ENCODE data around the gene USP11.
A peak's percentile ranks its signal among the peaks of the same experiment; 100 is the strongest.

The USP11 gene

DNA sequence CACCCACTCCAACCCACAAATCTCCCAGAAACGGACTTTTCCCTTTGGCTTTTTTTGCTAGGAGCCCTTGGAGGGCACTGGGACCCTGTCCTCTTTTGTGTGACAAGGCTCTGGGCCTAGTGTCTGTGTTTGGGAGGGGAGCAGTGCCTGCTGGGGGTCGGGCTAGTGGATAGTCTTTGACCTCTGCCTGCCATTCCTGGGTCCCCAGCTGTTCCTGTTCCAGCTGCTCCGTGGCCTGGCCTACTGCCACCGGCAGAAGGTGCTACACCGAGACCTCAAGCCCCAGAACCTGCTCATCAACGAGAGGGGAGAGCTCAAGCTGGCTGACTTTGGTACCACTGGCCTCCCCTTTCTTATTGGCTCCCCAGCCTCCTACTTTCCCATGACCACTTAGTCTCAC is 6.7 kb upstream of the USP11 start:
- no peak for DNase-seq

DNA sequence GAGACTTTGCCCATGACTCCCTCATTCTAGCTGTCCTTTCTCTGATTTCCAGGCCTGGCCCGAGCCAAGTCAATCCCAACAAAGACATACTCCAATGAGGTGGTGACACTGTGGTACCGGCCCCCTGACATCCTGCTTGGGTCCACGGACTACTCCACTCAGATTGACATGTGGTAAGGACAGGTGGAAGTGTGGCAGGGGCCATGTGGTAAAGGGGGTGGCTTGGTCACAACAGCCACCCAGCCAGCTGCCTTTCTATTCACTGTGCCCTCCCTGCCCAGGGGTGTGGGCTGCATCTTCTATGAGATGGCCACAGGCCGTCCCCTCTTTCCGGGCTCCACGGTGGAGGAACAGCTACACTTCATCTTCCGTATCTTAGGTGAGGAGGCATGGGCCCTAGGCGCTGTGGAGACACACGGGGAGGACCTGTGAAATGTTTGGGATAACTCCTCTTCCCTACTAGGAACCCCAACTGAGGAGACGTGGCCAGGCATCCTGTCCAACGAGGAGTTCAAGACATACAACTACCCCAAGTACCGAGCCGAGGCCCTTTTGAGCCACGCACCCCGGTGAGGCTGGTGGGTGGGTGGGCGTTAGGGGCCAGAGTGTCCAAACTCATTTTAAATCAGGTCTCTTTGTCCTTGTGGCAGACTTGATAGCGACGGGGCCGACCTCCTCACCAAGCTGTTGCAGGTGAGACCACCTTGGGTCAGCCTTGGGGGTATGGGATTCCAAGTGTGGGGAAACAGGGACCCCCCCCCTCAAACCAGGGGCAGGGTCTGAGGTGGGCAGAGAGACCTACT is 6.1 kb upstream of the USP11 start:
- no peak for DNase-seq

DNA sequence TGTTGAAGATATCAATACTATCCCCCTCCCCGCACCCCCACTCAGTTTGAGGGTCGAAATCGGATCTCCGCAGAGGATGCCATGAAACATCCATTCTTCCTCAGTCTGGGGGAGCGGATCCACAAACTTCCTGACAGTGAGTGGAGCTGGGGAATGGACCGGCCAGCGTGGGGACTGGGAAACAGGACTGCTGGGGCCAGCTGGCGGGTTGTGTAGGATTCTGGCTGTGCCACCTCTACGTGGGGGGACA is 5.5 kb upstream of the USP11 start:
- DNase-seq = no peak

DNA sequence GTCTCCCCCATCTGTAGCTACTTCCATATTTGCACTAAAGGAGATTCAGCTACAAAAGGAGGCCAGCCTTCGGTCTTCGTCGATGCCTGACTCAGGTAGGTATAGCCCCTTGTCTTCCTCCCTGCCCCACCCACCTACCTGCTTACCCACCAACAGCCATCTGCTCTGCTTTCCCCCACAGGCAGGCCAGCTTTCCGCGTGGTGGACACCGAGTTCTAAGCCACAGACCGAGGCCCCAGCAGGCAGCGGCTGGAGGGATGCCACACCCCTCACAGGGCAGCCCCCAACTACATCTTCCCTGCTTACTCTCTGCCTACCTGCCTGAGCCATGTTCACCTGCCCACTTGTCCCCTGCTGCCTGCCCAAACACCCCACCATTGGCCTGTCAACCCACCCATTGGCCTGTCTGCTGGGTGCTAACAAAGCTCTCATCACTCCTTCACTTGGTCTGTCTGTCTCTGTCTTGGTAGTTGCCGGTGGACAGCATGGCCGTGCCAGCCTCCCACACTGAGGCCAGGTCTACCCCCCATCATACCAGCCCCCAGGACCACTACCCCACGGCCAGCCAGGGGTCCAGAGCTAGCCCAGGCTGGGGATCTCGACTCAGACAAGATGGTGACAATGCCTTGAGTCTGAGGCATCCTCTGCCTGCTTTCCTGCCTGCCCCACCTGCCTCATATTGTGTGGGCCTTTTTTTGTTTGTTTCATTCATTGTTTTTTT is 4.1 kb upstream of the USP11 start:
- no peak for DNase-seq

DNA sequence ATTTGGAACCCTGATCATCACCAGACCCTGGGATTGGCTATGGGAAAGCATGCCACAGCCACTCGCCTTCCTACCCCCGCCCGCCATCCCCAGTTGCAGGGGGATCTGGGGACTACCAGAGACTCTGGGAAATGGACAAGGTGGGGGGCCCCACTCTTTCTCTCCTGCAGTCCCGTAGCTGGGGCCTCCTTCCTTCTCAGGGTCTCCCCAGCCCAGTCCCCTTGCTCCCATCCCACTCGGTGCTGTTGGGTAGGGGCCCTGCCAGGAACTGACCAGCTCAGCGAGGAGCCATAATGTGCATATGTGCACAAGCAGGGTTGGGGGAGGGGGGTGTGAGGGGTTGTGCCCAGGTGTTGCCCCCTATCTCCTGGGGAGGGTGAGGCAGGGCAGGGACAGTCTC is 3.4 kb upstream of the USP11 start:
- DNase-seq = no peak

DNA sequence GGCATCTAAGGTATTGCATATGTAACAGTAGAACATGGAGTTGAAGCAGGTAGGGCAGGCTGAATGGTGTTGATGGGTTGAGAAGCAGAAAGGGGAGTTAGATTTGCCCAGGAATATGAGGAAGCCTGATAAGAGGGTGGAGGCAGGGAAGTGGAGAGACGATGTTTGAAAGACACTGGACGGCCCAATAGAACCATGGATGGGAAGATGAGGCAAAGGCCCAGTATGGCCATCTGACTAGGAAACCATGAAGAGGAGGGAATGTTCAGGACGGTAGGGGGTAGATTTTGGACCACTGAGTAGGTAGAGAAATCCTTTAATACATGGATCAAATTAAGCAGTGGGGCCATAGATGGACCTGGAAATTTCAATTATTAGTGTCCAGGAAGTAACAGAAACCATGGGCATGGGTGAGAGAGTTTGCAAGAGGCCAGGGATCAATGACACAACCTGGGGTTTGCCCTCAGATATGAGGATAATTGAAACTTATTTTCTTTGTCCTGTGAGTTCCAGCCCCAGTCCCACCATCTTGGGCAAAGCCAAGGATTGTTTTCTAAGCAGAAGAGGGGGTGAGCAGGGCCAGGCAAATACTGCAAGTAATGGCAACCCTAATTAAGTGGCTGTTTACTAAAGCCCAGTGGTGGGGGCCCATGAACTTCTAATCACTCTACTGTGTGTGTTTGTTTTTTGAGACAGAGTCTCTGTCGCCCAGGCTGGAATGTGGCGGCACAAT is 2.5 kb upstream of the USP11 start:
- DNase-seq = no peak

DNA sequence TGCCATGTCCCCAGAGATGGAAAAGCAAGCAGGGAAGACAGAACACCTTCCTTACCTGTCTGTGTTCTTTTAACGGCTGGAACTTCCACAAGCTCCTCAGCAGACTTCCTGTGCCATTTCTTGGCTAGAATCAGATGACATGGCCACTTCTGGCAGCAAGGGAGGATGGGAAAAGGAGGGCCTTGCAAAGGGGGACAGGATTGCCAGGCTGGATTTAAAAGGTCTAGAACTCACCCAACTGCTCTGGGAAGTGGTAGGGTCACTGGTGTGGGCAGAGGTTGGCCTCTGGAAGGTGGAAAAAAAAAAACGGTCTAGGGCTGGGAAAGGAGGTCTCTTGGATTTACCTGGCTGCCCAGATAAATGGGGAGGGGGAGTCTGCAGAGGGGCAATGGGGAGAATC is 1.6 kb upstream of the USP11 start:
- no peak for DNase-seq

DNA sequence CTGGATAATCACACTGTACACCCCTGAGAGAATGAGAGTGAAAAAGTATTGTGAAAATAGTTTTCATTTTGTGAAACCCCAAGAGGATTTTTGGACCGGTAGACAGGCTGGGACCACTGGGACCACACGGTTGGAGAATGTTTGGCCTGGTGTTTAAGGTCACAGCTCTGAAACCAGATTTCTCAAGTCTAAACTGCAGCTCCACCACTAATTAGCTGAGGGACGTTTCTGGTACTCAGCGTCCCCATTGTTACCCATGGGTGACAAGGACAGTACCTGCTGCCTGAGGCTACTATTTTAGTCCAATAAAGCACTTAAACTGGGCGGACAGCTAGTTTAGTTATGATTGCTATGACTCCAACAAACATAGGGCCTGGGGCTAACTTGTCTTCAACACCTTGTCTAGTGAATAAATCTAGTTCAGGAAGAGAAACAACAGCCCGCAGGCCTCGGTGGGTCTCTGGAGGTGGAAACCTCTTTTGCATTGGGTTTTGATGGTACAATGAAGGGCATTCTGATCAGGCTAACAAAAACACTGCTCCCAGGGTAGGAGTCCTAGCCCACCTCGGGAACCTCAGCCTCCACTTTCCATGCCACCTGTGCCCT is 509 bp upstream of the USP11 start:
- no peak for DNase-seq

DNA sequence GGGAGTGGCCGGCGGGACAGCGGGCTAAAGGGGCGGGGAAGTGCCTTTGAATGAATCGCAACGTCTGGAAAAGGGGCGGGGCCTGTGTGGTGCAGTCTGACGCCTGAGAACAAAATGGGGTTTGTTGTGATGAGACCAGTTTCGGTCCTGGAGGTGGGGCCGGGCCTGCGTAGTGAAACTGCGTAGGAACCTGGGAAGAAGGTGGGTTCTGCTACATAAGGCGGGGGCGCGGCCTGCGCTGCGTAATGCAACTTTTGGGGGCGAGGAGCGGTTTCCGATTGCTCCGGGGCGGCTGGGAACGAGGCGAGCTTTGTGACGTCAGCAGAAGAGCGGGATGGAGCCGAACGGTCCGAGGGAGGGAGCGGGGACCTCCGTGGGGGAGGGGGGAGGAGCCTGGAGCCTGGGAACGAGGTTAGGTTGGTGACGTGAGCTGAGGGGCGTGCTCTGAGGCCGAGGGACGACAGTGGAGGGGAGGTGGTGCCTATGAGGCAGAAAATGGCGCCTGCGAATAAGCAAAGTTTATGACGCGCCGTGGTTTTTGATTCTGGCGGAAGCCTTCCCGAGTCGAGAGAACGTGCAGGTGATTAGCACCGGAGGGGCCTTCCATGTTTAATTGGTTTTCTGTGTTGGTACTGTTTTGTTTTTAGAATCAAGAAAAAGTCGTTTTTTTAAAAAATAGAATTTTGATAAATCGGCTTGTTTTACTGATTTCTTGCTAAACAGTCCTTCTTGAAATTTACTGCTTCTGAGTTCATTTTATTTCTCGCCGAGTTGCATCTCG is 714 bp downstream of the USP11 start:
- peak; percentile 54 to 60 for DNase-seq

DNA sequence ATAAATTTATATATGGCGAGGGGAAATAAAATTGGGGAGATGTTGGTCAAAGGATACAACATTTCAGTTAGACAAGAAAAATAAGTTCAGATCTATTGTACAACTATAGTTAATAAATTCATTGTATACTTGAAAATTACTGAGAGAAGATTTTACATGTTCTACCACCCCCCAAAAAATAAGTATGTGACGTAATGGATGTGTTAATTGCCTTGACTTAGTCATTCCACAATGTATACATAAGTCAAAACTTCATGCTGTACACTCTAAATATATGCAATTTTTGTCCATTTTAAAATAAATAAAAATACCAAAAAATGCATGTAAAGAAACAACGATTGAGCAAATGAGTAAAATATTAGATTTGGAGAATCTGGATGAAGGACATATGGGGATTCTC is 1.8 kb downstream of the USP11 start:
- DNase-seq = no peak

DNA sequence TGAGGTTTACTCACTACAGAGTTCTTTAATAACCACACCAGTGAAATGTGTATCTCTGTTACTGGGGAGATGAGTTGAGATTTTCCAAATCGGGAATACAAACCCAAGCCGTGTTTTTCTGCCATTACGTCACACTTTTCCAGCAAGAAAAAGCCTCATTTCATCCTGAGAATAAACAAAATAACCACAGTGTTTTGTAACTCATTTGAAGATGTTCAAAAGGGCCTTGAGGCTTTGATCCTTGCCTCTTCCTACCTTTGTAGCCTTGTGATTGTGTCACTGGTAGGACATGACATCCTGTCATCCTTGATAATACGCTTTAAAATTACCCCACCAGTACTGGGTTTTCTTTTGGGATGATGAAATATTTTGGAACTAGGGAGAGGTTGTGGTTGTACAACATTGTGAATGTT is 2.9 kb downstream of the USP11 start:
- no peak for DNase-seq

DNA sequence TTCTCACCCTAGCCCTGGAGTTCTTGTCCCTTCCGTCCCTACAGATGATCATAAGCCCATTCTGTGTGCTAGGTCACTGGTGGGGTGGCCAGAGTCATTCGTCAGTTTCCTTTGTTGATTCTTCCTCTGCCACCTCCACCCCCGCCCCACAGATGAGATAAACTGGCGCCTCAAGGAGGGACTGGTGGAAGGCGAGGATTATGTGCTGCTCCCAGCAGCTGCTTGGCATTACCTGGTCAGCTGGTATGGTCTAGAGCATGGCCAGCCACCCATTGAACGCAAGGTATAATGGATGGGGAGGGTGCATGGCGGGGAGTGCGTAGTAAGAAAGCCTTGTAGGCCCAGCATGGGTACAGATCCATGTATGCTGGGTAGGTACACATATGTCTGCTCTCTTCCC is 6.4 kb downstream of the USP11 start:
- DNase-seq = no peak

DNA sequence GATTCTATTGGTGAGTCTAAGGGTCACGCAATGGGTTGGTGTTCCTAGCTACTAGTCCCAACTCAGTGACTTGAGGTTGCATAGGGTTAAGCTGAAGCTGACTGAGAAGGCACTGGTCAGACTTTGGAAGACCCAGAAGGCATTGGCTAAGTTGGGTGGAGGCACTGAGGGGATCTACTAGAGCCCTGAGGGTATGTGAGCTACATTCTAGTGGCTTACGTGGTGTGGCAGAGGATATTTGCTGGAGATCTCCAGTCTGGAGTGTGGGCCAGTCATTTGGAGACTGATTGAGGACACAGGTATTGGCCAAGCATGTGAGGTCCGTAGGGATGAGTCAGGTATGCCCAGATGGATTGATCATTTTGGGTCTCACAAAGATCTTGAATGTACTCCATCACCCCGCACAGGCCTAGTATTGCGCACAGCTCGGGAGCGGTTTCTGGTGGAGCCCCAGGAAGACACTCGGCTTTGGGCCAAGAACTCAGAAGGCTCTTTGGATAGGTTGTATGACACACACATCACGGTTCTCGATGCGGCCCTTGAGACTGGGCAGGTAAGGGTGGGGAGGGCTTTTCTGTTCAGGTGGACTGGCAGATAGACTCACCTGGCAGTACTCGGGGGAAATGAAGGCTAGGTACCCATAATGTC is 7.2 kb downstream of the USP11 start:
- DNase-seq = no peak

DNA sequence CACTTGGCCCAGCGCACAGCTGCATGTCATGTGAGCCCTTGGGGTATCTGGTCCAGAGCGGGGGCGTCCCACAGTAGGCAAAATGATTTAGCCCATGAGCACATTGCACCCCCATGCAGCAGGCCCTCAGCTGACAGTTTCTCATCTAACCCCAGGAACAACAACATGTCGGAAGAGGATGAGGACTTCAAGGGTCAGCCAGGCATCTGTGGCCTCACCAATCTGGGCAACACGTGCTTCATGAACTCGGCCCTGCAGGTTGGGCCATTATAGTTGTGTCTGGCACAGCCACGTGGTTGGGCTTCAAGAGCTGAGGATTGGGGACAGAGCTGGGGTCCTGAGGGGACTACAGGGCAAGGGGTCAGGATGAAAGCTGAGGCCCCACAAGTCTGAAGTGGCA is 7.8 kb downstream of the USP11 start:
- DNase-seq = no peak

DNA sequence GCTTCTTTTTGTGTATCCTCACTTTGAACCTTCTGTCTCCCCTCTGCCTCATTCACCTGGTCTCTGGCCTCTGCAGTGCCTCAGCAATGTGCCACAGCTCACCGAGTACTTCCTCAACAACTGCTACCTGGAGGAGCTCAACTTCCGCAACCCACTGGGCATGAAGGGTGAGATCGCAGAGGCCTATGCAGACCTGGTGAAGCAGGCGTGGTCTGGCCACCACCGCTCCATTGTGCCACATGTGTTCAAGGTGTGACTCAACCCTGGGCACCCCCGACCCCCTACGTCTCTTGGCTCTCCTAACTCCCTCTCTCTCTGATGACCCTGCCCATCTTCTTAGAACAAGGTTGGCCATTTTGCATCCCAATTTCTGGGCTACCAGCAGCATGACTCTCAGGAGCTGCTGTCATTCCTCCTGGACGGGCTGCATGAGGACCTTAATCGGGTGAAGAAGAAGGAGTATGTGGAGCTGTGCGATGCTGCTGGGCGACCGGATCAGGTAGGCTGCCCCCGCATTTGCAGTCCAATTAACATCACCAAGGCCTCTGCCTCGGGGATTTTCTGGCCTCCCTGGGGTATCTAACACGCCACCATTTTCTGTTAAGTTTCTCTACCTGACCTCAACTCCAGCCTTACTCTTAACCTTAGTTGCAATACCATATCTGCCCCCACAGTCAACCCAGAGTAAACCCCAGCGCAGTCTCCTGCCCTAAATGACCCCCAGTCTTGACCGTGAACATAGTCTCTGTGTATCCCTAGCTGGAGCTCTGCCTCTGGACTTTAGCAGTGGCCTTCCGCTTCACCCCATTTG is 8.6 kb downstream of the USP11 start:
- no peak for DNase-seq

DNA sequence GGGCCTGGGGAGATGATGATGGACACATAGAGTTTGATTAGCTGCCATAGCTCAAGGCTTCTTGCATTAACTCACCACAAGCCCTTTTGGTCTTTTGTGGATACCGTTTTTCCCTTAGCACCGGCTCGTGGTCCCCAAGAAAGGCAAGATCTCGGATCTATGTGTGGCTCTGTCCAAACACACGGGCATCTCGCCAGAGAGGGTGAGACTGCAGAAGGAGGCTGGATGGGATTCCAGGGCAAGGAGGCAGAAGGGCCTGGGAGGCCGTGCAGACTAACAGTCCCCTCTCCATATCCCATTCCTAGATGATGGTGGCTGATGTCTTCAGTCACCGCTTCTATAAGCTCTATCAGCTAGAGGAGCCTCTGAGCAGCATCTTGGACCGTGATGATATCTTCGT is 9.5 kb downstream of the USP11 start:
- no peak for DNase-seq

DNA sequence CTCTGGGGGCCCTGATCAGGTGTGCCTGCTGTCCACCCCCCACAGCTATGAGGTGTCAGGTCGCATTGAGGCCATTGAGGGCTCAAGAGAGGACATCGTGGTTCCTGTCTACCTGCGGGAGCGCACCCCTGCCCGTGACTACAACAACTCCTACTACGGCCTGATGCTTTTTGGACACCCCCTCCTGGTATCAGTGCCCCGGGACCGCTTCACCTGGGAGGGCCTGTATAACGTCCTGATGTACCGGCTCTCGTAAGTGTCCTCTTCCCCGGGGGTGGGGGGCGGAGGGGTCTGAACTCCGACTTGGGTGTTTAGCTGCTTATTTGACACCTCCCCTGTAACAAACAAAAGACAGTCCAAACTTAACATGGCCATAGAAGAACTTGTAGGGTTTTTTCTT is 10.5 kb downstream of the USP11 start:
- no peak for DNase-seq

DNA sequence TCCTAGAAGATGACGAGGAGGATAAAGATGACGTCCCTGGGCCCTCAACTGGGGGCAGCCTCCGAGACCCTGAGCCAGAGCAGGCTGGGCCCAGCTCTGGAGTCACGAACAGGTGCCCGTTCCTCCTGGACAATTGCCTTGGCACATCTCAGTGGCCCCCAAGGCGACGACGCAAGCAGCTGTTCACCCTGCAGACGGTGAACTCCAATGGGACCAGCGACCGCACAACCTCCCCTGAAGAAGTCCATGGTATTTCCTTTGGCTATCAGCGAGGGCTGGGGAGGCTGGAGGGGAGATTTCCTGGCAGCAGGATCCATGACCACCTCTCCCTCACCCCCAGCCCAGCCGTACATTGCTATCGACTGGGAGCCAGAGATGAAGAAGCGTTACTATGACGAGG is 11.9 kb downstream of the USP11 start:
- DNase-seq = no peak

DNA sequence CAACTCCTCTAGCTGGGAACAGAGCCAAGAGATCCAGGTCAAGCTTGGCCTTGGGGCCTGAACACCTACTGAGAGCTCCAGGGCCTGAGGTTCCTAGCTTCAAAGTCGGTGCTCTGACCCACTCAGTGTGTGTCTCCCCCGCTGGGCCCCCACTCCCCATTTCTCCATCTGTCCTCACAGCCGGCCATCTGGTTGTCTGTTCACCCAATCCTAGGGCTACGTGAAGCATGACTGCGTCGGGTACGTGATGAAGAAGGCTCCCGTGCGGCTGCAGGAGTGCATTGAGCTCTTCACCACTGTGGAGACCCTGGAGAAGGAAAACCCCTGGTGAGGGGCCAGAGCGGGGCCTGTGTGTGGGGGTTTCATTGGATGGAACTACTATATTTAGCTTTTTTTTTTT is 12.3 kb downstream of the USP11 start:
- DNase-seq = no peak

DNA sequence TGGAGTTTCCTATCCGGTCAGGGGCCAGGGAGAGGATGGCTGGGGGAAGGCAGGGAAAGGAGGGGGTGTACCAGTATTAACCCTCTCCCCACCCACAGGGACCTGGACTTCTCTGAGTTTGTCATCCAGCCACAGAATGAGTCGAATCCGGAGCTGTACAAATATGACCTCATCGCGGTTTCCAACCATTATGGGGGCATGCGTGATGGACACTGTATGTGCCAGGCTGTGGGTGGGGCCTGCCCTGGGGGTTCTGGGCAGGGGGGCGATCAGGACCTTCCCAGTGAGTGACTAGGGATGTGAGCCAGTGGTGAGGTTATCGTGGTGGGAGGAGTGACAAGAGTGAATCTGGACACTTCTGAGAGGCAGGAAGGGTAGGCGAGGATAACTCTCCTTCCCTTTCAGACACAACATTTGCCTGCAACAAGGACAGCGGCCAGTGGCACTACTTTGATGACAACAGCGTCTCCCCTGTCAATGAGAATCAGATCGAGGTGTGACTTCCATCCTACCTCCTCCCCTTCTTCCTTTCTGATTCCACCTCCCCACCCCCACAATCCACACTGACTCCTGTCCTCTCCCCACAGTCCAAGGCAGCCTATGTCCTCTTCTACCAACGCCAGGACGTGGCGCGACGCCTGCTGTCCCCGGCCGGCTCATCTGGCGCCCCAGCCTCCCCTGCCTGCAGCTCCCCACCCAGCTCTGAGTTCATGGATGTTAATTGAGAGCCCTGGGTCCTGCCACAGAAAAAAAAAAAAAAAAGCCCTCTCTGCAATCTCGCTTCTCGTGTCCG is 14.6 kb downstream of the USP11 start:
- DNase-seq = no peak

DNA sequence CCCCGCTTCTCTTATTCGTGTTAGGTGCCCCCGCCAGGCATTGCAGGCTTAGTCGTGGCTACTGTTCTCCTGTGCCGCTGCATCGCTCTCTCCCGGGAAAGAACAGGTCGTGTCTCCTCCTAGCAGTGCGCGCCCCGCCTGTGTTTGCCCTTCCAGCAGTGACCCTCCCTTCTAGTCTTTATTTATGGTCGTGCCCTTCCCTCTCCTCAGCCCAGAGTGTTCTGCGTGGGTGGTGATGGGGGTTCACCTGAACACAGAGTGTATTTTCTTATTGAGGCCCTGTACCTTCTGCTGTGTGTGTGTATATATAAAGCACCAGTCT is 15.2 kb downstream of the USP11 start:
- no peak for DNase-seq
